ENCODE results near the gene IRX5.
A peak's percentile ranks its signal among the peaks of the same experiment; 100 is the strongest.

Gene IRX5

DNA sequence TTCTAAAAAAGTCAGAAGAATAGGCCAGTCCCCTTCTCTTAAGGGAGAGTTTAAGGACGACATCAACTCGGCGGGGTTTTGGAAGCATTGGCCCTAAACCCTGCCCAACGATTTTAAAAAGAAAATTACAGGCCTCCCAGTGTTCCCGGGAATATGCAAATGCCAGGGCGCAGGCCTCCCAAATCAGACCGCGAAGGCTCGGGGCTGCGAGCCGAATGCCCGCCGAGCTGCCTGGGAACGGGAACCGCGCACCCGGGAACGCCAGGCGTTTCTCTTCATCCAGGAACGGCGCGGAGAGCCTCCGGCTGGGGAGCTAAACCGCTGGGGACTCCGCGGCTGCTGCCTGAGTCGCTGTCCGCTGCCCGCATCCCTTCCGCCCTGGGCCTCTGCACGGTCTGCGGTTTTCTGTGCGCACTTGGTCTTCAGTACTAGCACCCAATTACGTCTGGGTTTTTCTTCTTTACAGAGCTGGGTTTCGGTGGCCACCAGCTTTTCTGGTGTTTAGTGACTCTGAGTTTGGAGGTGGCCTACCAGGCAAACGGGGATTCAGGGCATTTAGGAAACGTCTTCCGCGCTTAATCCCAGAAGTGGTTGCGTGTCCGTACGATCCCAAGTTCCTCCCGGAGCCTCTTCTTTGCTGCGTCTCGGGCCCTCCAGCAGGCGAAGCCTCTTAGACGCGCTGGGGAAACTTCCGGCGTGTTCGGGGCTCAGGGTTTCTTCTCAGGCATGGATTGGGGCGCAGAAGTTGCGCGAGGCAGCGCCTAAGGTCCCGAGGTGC is 5.7 kb downstream of the IRX5 start:
- Mint-ChIP-seq H3K4me1 (ENCODE audit: low read depth) (peaks cover 33% of the 10 kb centered on the region), H3K27me3 (peaks cover 85% of the 10 kb centered on the region), H3K9me3 (no peaks in the 10 kb centered on the region), H3K36me3 (ENCODE audit: low read depth) (no peaks in the 10 kb centered on the region), H3K4me3 (peak overlapping the region; percentile 45), H3K27ac (peak overlapping the region; percentile 36)

DNA sequence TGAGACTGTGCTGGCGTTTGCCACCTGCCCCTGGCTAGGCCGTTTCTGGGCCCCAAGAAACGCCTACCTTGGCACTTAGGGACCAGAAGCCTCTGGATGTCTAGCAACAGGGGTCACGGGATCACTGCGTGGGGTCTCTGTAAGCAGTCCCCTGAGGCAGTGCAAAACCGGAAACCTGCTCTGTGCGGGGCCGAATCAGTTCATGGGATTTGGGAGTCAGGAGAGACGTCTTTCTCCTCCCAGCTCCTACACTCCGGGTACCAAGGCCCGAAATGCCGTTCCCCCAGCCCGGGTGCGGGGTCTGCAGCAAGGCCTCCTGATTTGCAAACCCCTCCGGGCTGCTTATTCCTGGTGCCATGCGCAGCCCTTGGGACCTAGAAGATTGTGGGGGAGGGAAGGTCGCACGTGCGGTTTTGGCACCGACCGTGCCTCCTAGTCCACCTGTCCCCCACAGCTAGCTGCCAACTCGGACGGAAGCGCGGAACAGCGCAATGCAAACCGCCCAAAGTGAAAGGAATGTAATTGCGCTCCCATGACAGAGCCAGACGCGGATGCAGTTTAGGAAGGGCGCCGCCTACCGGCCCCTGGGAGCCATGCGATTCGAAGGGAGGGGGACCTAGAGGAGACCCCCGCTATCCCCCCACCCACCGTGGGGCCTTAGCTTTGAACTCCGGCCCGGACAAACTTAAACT is 6.5 kb downstream of the IRX5 start:
- peaks cover 27% of the 10 kb centered on the region for H3K4me1 Mint-ChIP-seq (ENCODE audit: low read depth)
- peaks cover 86% of the 10 kb centered on the region for H3K27me3 Mint-ChIP-seq
- no peaks in the 10 kb centered on the region for H3K36me3 Mint-ChIP-seq (ENCODE audit: low read depth)
- H3K4me3 Mint-ChIP-seq = peak overlapping the region; percentile 45
- H3K27ac Mint-ChIP-seq = no peak overlapping the region
- H3K9me3 Mint-ChIP-seq = no peaks in the 10 kb centered on the region

DNA sequence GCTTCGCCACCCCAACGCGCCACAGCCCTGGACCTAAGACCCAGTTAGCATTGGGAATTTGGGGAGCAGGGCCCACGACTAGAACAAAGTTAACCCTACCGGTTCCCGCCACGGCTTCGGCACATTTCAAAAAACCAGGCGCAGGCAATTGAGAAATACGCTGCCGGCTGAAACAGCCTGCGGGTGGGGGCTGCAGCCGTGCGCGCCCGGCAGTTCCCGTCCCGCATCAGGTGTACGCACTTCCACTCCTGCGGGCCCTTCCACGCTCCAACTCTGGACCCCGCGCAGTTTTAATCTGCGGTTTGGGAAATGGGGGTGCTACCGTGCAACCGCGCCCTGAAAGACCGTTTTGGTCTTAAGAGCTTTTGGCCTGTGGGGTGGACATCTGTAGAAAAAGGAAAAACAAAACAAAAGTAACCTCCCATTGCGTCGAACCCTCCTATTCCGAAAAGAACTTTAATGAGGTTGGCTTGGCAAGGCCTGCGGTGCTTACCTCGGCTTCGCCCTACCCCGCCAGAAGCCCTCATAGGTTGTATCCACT is 7.1 kb downstream of the IRX5 start:
- Mint-ChIP-seq H3K27me3 (peaks cover 86% of the 10 kb centered on the region), H3K9me3 (no peaks in the 10 kb centered on the region), H3K4me3 (no peak overlapping the region), H3K4me1 (ENCODE audit: low read depth) (peaks cover 23% of the 10 kb centered on the region), H3K36me3 (ENCODE audit: low read depth) (no peaks in the 10 kb centered on the region), H3K27ac (no peak overlapping the region)

DNA sequence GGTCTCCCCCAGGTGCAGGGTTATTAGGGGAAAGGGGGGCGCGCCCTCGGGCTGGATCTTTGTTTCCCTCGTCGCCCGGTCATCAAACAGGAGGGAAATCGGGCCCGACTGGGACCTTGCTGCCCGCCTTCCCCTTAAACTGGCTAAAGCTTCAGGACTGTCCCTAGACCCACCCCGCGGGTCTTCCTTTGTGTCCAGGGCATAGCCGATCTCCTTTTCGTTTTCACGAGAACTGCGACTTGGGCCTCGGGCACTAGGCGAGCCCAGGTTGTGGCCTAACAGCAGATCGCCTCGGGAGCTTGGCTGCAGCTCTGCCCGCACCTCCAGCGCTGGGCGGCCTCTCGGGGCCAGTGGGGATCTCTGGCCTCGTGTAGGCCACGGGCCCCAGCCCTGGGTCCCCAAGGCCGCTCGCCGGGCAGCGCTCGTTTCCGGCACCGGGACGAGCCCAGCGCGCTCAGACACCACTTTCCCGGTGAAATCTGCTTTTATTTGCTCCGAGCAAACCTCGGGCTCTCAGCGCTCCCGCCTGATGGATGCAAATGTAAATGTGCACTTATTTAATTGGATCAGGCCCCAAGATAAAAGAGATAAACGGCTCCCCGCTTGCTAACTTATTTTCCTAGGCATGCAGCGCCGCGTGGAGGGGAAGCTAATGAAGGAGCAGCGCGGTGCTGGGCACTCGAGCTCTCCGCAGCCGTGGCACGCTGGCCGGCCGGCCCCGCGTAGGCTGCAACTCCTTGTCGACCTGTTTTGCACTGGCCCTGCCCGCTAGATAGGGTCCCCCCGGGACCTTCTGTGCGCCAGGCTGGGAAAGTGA is 7.8 kb downstream of the IRX5 start:
- Mint-ChIP-seq H3K4me1 (ENCODE audit: low read depth) (peaks cover 23% of the 10 kb centered on the region), H3K4me3 (no peak overlapping the region), H3K27me3 (peaks cover 91% of the 10 kb centered on the region), H3K36me3 (ENCODE audit: low read depth) (no peaks in the 10 kb centered on the region), H3K9me3 (no peaks in the 10 kb centered on the region), H3K27ac (no peak overlapping the region)

DNA sequence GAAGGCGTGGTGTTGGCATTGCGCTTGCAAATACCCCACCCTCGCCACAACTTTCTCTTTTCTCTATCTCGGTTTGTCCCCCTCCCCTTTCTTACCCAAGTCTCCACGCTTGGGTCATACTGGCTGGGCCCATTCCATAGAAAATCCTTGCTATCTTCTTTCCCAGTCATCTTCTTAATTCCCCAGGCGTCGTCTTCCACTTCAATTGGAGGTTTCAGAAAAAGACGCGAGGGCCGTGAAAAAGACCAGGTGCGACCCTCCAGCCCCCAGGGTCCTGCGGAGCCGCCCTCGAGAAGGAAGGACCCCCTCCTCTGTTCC is 8.3 kb downstream of the IRX5 start:
- Mint-ChIP-seq H3K4me1 (ENCODE audit: low read depth) (peaks cover 23% of the 10 kb centered on the region), H3K36me3 (ENCODE audit: low read depth) (no peaks in the 10 kb centered on the region), H3K9me3 (no peaks in the 10 kb centered on the region), H3K27me3 (peaks cover 92% of the 10 kb centered on the region), H3K27ac (no peak overlapping the region), H3K4me3 (no peak overlapping the region)

DNA sequence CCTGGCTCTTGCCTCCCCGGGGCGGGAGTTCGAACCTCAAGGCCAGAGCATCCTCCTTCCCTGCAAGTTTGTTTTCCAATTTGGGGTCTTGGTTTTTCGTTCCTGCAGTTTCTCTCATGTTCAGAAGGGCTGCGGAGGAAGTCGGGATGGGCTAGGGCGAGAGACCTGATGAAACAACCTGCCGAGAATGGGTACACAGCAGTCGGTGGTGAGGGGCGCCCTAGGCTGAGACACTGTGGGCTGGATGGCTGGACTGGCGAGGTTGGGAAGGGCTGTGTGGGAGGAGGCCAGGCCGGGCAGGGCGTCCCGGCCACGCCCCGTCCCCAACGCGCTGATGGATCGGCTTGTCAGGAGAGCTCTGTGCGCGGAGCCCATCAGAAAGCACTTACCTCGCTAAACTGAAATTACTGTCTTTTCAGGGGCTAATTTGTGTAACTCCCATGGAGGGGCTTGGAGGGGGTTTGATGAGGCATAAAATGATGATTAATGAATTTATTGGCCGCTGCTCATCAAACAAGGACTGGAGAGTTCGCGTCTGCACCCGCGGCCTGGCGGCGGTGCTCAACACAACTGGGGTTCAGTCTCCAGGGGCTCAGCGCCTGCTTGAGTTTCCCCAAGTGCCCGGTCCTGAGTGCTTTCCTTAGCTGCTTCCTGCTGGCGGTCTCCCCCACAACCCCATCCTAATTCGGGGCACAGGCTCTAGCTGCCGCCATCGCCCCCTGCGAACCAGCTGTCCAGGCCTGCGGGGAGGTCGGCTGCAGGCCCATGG is 9.0 kb downstream of the IRX5 start:
- Mint-ChIP-seq H3K27ac (no peak overlapping the region), H3K27me3 (peaks cover 92% of the 10 kb centered on the region)

DNA sequence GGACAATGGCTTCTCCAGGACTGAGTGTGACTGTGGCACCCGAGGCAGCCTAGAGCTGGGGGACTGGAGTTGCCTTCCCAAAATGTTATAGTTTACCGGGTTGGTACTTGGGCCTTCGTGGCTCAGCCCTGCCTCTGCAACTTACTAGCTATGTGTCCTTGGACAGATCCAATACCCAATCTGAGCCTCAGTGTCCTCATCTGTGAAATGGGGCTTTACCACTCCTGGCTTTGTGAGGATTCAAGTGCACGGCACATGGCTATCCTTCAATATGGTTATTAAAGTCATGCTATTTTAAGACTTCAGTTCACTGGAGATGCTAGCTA is 9.6 kb downstream of the IRX5 start:
- H3K4me3 Mint-ChIP-seq = no peak overlapping the region
- H3K9me3 Mint-ChIP-seq = no peaks in the 10 kb centered on the region
- H3K4me1 Mint-ChIP-seq (ENCODE audit: low read depth) = peaks cover 22% of the 10 kb centered on the region
- peaks cover 89% of the 10 kb centered on the region for H3K27me3 Mint-ChIP-seq
- H3K36me3 Mint-ChIP-seq (ENCODE audit: low read depth) = no peaks in the 10 kb centered on the region
- H3K27ac Mint-ChIP-seq = no peak overlapping the region

More for the DNA sequence above, 9.0 kb downstream of the IRX5 start:
- Mint-ChIP-seq H3K4me3 (no peak overlapping the region), H3K4me1 (ENCODE audit: low read depth) (peaks cover 23% of the 10 kb centered on the region), H3K36me3 (ENCODE audit: low read depth) (no peaks in the 10 kb centered on the region), H3K9me3 (no peaks in the 10 kb centered on the region)

DNA sequence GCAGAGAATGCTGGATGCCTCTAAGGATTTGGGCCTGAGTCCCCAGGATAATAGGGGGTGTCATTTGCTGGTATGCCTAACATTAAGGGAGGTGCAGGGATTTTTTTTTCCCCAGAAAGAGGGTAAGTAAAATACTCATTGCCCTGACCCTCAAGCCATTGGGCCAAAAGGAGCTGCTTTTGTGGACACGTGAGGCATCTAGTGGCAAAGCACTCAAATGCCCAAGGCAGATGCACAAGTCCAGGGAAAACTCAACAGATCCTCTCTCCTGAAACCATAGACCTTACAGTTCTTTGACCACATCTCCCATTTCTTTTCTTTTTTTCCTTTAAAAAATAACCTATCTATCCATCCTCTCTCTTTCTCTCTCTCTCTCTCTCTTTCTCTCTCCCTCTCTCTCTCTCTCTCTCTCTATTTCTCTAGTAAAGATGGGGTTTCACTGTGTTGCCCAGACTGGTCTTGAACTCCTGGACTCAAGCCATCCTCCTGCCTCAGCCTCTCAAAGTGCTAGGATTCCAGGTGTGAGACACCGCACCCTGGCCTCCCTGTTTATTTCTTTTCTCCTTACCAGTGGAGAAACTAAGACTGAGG is 11.8 kb downstream of the IRX5 start:
- Mint-ChIP-seq H3K9me3 (no peaks in the 10 kb centered on the region), H3K27ac (no peak overlapping the region), H3K4me1 (ENCODE audit: low read depth) (peaks cover 6% of the 10 kb centered on the region), H3K4me3 (no peak overlapping the region), H3K27me3 (peaks cover 76% of the 10 kb centered on the region), H3K36me3 (ENCODE audit: low read depth) (no peaks in the 10 kb centered on the region)

DNA sequence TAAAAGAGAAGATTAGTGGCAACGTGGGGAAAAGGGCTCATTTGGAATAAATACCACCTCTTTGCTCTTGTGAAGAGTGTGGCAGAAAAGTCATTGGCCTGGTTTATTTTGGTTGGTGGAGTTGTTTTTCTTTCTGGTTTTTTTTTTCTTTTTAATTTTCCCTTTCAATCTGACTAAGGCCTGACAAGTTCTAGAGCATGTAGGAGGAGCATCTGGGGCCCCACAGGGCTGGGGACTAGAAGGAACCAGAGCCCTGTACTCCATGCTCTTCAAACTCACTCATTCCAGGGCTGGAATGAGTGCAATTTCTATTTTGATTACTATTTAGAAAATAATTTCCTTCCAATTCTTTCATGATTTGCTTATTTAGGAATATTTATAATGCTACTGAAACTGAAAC is 13.3 kb downstream of the IRX5 start:
- no peaks in the 10 kb centered on the region for H3K36me3 Mint-ChIP-seq (ENCODE audit: low read depth)
- H3K4me1 Mint-ChIP-seq (ENCODE audit: low read depth) = no peaks in the 10 kb centered on the region
- H3K27me3 Mint-ChIP-seq = peaks cover 69% of the 10 kb centered on the region
- no peak overlapping the region for H3K4me3 Mint-ChIP-seq
- H3K9me3 Mint-ChIP-seq = no peaks in the 10 kb centered on the region
- no peak overlapping the region for H3K27ac Mint-ChIP-seq

DNA sequence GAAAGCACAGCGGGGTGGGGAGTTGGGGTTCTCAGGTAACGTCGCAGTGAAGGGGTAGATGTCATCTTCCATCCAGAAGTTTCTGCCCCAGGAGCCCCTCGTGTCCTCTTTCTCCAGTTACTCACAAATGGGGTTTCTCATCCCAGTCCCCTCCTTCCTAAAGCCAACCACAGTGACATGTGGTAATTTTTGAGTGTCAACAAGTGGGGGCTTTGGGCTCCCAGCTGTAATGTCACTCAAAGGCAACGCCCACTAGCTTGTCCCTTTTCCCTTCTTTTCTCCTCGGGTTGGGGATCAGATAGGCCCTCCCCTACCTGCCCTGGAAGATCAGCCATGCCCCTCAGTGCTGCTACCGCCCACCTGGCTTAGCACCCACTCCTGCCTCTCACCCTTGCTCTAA is 14.4 kb downstream of the IRX5 start:
- H3K27ac Mint-ChIP-seq = no peak overlapping the region

DNA sequence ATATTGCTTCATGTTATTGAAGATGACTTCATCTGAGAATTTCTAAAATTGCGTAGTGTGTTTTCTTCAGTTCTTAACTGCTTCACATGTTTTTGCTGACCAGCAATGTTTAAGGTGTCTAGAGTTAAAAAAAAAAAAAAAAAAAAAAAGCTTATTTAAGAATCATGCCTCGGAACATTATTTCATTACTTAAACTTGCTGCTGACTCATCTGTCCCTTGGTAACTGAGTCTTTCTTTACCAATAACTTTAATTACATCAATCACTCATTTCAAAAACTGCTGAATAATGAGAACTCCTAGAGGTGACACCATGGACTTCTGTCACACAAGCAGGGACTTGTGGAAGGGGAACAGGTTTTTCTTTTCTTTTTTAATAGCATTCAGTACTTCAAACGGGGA is 16.2 kb downstream of the IRX5 start:
- Mint-ChIP-seq H3K4me1 (ENCODE audit: low read depth) (no peaks in the 10 kb centered on the region), H3K36me3 (ENCODE audit: low read depth) (no peaks in the 10 kb centered on the region), H3K4me3 (no peak overlapping the region), H3K27ac (no peak overlapping the region), H3K9me3 (no peaks in the 10 kb centered on the region), H3K27me3 (peaks cover 53% of the 10 kb centered on the region)

More for the DNA sequence above, 14.4 kb downstream of the IRX5 start:
- Mint-ChIP-seq H3K36me3 (ENCODE audit: low read depth) (no peaks in the 10 kb centered on the region), H3K4me1 (ENCODE audit: low read depth) (no peaks in the 10 kb centered on the region), H3K4me3 (no peak overlapping the region), H3K9me3 (no peaks in the 10 kb centered on the region), H3K27me3 (peaks cover 67% of the 10 kb centered on the region)

DNA sequence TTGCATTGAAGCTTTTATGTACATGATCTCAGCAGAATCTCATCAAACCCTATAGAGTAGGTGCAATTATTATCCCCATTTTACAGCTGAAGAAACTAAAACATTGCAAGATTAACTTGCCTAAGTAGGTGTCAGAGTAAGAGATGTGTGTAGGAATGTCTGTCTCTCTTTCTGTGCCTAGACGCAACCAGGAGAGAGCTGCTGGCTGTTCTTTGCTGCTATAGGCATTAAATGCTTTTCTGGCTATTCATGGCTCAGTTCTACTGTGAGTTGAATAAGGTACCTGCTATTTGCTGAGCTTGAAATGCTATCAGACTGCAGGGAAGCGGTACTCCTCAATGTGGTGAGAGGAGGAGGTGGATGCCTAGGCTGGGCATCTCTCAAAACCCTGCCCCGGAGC is 17.0 kb downstream of the IRX5 start:
- Mint-ChIP-seq H3K27me3 (peaks cover 50% of the 10 kb centered on the region), H3K9me3 (peaks cover 2% of the 10 kb centered on the region), H3K4me1 (ENCODE audit: low read depth) (no peaks in the 10 kb centered on the region), H3K27ac (no peak overlapping the region), H3K36me3 (ENCODE audit: low read depth) (no peaks in the 10 kb centered on the region), H3K4me3 (no peak overlapping the region)

DNA sequence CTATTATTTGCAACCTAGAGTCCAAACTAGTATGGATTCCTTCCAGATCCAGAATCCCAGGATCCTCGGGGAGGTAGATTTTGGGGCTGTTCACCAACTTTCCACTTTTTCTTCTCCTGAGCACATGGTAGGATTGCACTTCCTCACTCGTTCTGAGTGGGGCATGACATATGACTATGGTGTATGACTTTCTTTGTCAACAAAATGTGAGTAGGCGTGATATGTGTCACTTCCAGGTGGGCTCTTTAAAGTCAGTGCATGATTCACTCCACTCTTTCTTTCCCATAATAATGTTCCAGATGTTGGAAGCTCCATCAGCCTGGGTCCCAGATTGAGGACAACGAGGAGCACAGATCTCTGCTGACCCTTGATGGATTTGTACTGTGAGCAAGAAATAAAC is 21.5 kb downstream of the IRX5 start:
- no peaks in the 10 kb centered on the region for H3K36me3 Mint-ChIP-seq (ENCODE audit: low read depth)
- no peak overlapping the region for H3K4me3 Mint-ChIP-seq
- H3K4me1 Mint-ChIP-seq (ENCODE audit: low read depth) = no peaks in the 10 kb centered on the region
- peaks cover 5% of the 10 kb centered on the region for H3K9me3 Mint-ChIP-seq
- no peak overlapping the region for H3K27ac Mint-ChIP-seq
- H3K27me3 Mint-ChIP-seq = peaks cover 29% of the 10 kb centered on the region

DNA sequence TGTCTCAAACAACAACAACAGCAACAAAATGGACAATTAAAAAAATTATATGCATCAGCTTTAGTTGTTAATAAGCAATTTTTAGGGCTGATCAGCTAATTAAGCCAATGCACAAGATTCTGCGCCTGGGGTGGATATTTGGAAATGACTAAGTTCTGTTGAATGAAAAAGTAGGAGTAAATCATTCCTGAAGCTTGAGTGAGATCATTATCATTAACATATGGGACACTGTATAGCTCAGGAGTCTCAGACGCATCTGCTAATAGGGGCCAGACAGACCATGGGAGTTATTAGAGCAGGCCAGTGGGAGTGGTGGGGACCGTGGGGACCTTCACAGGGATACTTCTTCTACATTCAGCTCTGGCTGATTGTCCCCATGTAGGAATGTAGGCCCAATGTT is 22.8 kb downstream of the IRX5 start:
- no peak overlapping the region for H3K27ac Mint-ChIP-seq
- H3K27me3 Mint-ChIP-seq = peaks cover 27% of the 10 kb centered on the region
- no peak overlapping the region for H3K4me3 Mint-ChIP-seq
- H3K4me1 Mint-ChIP-seq (ENCODE audit: low read depth) = no peaks in the 10 kb centered on the region
- no peaks in the 10 kb centered on the region for H3K36me3 Mint-ChIP-seq (ENCODE audit: low read depth)
- H3K9me3 Mint-ChIP-seq = peaks cover 5% of the 10 kb centered on the region
